ENCODE measurements around the gene CHST5. TPM values are rescaled to one million over a fixed set of nuclear protein-coding genes. Genes with fewer than 3 reads are reported as not detected.
A peak's percentile ranks its signal among the peaks of the same experiment; 100 is the strongest.
"Not testable (repeated sequence)": the region's sequence is repeated elsewhere in the genome, so short reads cannot be mapped to it uniquely, and the experiment has no call there.

Gene CHST5
- polyA plus RNA-seq, 1 donor (not counting 4 experiments of a cell fraction or from before 2014, with no cell fraction given), result 0.12 TPM

GRCh38 chr16:75550211-75550662 is 14.3 kb upstream of the CHST5 start:
- Histone ChIP-seq H4K20me1 (ENCODE audit: control insufficient read depth, extremely low read depth, insufficient read depth, low read length) (no peaks in the 10 kb centered on the region), H3K79me2 (ENCODE audit: control insufficient read depth, insufficient read depth, low read length) (no peaks in the 10 kb centered on the region), H3K4me1 (ENCODE audit: control insufficient read depth, extremely low read depth, insufficient read depth, low read length) (peaks cover 3% of the 10 kb centered on the region), H3K4me2 (ENCODE audit: control insufficient read depth, extremely low read depth, insufficient read depth, low read depth, low read length) (no peak overlapping the region), H3K9me3 (ENCODE audit: control insufficient read depth, low read depth, low read length) (no peaks in the 10 kb centered on the region), H3K27ac (ENCODE audit: control insufficient read depth, insufficient read depth, low read length) (no peak overlapping the region), H3K27me3 (ENCODE audit: control insufficient read depth, extremely low read depth, insufficient read depth, low read length) (no peaks in the 10 kb centered on the region), H3K36me3 (ENCODE audit: control insufficient read depth in 2 of 2, extremely low read depth in 1 of 2, insufficient read depth in 2 of 2, low read length in 2 of 2) (no peaks in the 10 kb centered on the region), H2AFZ (ENCODE audit: control insufficient read depth, low read length) (no peak overlapping the region), H3K9ac (ENCODE audit: control insufficient read depth, extremely low read depth, insufficient read depth, low read length) (no peak overlapping the region), H3K4me3 (ENCODE audit: control insufficient read depth in 2 of 3, extremely low read depth in 1 of 3, insufficient read depth in 2 of 3, low read depth in 1 of 3, low read length in 3 of 3) (no peak overlapping the region), H3K9me1 (ENCODE audit: control insufficient read depth, extremely low read depth, insufficient read depth, low read length) (no peaks in the 10 kb centered on the region)
- FAIRE-seq, result peak; percentile 20
- DNase-seq (ENCODE audit: low read depth, low spot score), result no peak
- dilution Hi-C loops (cut with MboI; ENCODE audit: extremely low pct_ligation_motif_present, low sequenced_read_pairs), result no loop called here
- TF ChIP-seq CTCF (optimal IDR thresholded peaks at IDR 0.05 in 1 of 3, IDR thresholded peaks at IDR 0.05 in 1 of 3, conservative IDR thresholded peaks at IDR 0.05 in 1 of 3; ENCODE audit: extremely low read depth in 1 of 3, insufficient read depth in 2 of 3, low read length in 3 of 3), result peak; percentile 66 to 74 (median 72)
- no peak for TF ChIP-seq EZH2 (IDR thresholded peaks at IDR 0.05; ENCODE audit: low read length)

GRCh38 chr16:75548456-75548855 is 12.5 kb upstream of the CHST5 start:
- H3K36me3 ChIP-seq (ENCODE audit: control insufficient read depth in 2 of 2, extremely low read depth in 1 of 2, insufficient read depth in 2 of 2, low read length in 2 of 2); dilution Hi-C loops (cut with MboI; ENCODE audit: extremely low pct_ligation_motif_present, low sequenced_read_pairs); H3K9me3 ChIP-seq (ENCODE audit: control insufficient read depth, low read depth, low read length); H3K27me3 ChIP-seq (ENCODE audit: control insufficient read depth, extremely low read depth, insufficient read depth, low read length); H3K27ac ChIP-seq (ENCODE audit: control insufficient read depth, insufficient read depth, low read length); H2AFZ ChIP-seq (ENCODE audit: control insufficient read depth, low read length); DNase-seq (ENCODE audit: low read depth, low spot score); H3K4me1 ChIP-seq (ENCODE audit: control insufficient read depth, extremely low read depth, insufficient read depth, low read length); H3K9me1 ChIP-seq (ENCODE audit: control insufficient read depth, extremely low read depth, insufficient read depth, low read length); H3K4me3 ChIP-seq (ENCODE audit: control insufficient read depth in 2 of 3, extremely low read depth in 1 of 3, insufficient read depth in 2 of 3, low read depth in 1 of 3, low read length in 3 of 3); H3K79me2 ChIP-seq (ENCODE audit: control insufficient read depth, insufficient read depth, low read length); H3K4me2 ChIP-seq (ENCODE audit: control insufficient read depth, extremely low read depth, insufficient read depth, low read depth, low read length); H3K9ac ChIP-seq (ENCODE audit: control insufficient read depth, extremely low read depth, insufficient read depth, low read length); H4K20me1 ChIP-seq (ENCODE audit: control insufficient read depth, extremely low read depth, insufficient read depth, low read length); FAIRE-seq: not testable (repeated sequence)

DNA sequence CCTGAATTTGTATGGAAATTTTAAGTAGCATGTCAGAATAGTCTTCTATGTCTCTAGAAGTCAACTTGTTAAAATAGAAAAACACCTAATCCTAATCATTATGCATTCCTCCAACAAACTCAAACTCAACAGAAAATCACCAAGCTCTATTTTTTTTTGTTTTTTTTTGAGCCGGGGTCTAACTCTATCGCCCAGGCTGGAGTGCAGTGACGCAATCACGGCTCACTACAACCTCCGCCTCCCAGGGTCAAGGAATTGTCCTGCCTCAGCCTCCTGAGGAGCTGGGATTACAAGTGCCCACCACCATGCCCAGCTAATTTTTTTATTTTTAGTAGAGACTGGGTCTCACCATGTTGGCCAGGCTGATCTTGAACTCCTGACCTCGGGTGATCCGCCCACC is 10.4 kb upstream of the CHST5 start:
- dilution Hi-C loops (cut with MboI; ENCODE audit: extremely low pct_ligation_motif_present, low sequenced_read_pairs), result no loop called here
- DNase-seq (ENCODE audit: low read depth, low spot score), result no peak
- Histone ChIP-seq H3K27ac (ENCODE audit: control insufficient read depth, insufficient read depth, low read length) (no peak overlapping the region), H3K9ac (ENCODE audit: control insufficient read depth, extremely low read depth, insufficient read depth, low read length) (no peak overlapping the region), H3K4me3 (ENCODE audit: control insufficient read depth in 2 of 3, extremely low read depth in 1 of 3, insufficient read depth in 2 of 3, low read depth in 1 of 3, low read length in 3 of 3) (no peak overlapping the region), H3K4me1 (ENCODE audit: control insufficient read depth, extremely low read depth, insufficient read depth, low read length) (no peaks in the 10 kb centered on the region), H3K36me3 (ENCODE audit: control insufficient read depth in 2 of 2, extremely low read depth in 1 of 2, insufficient read depth in 2 of 2, low read length in 2 of 2) (no peaks in the 10 kb centered on the region), H3K27me3 (ENCODE audit: control insufficient read depth, extremely low read depth, insufficient read depth, low read length) (no peaks in the 10 kb centered on the region), H2AFZ (ENCODE audit: control insufficient read depth, low read length) (no peak overlapping the region), H3K9me1 (ENCODE audit: control insufficient read depth, extremely low read depth, insufficient read depth, low read length) (no peaks in the 10 kb centered on the region), H3K9me3 (ENCODE audit: control insufficient read depth, low read depth, low read length) (no peaks in the 10 kb centered on the region), H3K4me2 (ENCODE audit: control insufficient read depth, extremely low read depth, insufficient read depth, low read depth, low read length) (no peak overlapping the region), H3K79me2 (ENCODE audit: control insufficient read depth, insufficient read depth, low read length) (no peaks in the 10 kb centered on the region), H4K20me1 (ENCODE audit: control insufficient read depth, extremely low read depth, insufficient read depth, low read length) (no peaks in the 10 kb centered on the region)
- TF ChIP-seq EZH2 (IDR thresholded peaks at IDR 0.05; ENCODE audit: low read length) (no peak), CTCF (optimal IDR thresholded peaks at IDR 0.05 in 1 of 3, IDR thresholded peaks at IDR 0.05 in 1 of 3, conservative IDR thresholded peaks at IDR 0.05 in 1 of 3; ENCODE audit: extremely low read depth in 1 of 3, insufficient read depth in 2 of 3, low read length in 3 of 3) (no peak)
- FAIRE-seq, result no peak

DNA sequence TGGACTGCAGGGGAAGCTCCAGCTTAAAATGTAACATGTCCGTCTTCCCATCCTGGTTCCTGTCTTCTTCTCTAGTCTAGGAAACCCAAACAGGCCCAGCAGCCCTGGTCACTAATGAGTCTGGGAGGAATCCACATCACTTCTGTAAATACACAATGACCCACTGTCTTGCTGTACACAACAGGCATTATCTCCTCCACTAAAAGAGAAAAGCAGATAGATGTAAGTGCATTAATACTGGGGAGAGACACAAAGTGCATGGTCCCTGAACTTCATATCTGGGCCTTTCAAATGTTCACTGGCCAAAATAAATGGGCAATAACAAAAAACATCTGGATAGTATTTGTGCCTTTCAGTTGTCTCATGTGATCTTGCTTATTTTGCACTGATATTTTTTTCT is 10.0 kb upstream of the CHST5 start:
- FAIRE-seq; DNase-seq (ENCODE audit: low read depth, low spot score); H3K4me2 ChIP-seq (ENCODE audit: control insufficient read depth, extremely low read depth, insufficient read depth, low read depth, low read length); dilution Hi-C loops (cut with MboI; ENCODE audit: extremely low pct_ligation_motif_present, low sequenced_read_pairs); H3K9ac ChIP-seq (ENCODE audit: control insufficient read depth, extremely low read depth, insufficient read depth, low read length); H3K9me3 ChIP-seq (ENCODE audit: control insufficient read depth, low read depth, low read length); H3K79me2 ChIP-seq (ENCODE audit: control insufficient read depth, insufficient read depth, low read length); H3K4me3 ChIP-seq (ENCODE audit: control insufficient read depth in 2 of 3, extremely low read depth in 1 of 3, insufficient read depth in 2 of 3, low read depth in 1 of 3, low read length in 3 of 3); H4K20me1 ChIP-seq (ENCODE audit: control insufficient read depth, extremely low read depth, insufficient read depth, low read length); H3K4me1 ChIP-seq (ENCODE audit: control insufficient read depth, extremely low read depth, insufficient read depth, low read length); H3K27ac ChIP-seq (ENCODE audit: control insufficient read depth, insufficient read depth, low read length); H3K9me1 ChIP-seq (ENCODE audit: control insufficient read depth, extremely low read depth, insufficient read depth, low read length); H3K27me3 ChIP-seq (ENCODE audit: control insufficient read depth, extremely low read depth, insufficient read depth, low read length); H3K36me3 ChIP-seq (ENCODE audit: control insufficient read depth in 2 of 2, extremely low read depth in 1 of 2, insufficient read depth in 2 of 2, low read length in 2 of 2); H2AFZ ChIP-seq (ENCODE audit: control insufficient read depth, low read length): not testable (repeated sequence)
